SK-N-SH treated with all-trans-retinoic acid at 6 μM for 48 hours (cell line): Measurements from ENCODE around the gene LCA5.

Experiments
- ARNTL ChIP-seq: fragments of 450-650 bp; formaldehyde crosslinking; IDR thresholded peaks from 2 replicates; pipeline ENCODE4 v1.5.0; 2020; ENCODE audit warnings: low read depth, mild to moderate bottlenecking, moderate library complexity, borderline replicate concordance
- BACH2 ChIP-seq: fragments of 250-450 bp; sonication (Bioruptor Pico); IDR thresholded peaks from 2 replicates; pipeline ENCODE4 v1.9.0; 2021; ENCODE audit warnings: mild to moderate bottlenecking, borderline replicate concordance
- RARB ChIP-seq: fragments of 250-450 bp; sonication (Bioruptor Pico); IDR thresholded peaks from 2 replicates; pipeline ENCODE4 v1.8.0; 2021; ENCODE audit warnings: mild to moderate bottlenecking, moderate library complexity
- ZFP3 ChIP-seq: fragments of 250-450 bp; sonication (Bioruptor Pico); IDR thresholded peaks from 2 replicates; pipeline ENCODE4 v1.5.0; 2020; ENCODE audit warnings: mild to moderate bottlenecking, moderate library complexity
- TF ChIP-seq, protein P1 (sequence below): fragments of 250-450 bp; sonication (Bioruptor Pico); IDR thresholded peaks from 2 replicates; pipeline ENCODE4 v1.8.0; 2020; ENCODE audit warnings: mild to moderate bottlenecking, moderate library complexity, borderline replicate concordance
- TF ChIP-seq, protein P2 (sequence below): fragments of 250-450 bp; sonication (Bioruptor Pico); IDR thresholded peaks from 2 replicates; pipeline ENCODE4 v1.8.0; 2021; ENCODE audit warnings: low read depth, mild to moderate bottlenecking, moderate library complexity, borderline replicate concordance

DNA sequence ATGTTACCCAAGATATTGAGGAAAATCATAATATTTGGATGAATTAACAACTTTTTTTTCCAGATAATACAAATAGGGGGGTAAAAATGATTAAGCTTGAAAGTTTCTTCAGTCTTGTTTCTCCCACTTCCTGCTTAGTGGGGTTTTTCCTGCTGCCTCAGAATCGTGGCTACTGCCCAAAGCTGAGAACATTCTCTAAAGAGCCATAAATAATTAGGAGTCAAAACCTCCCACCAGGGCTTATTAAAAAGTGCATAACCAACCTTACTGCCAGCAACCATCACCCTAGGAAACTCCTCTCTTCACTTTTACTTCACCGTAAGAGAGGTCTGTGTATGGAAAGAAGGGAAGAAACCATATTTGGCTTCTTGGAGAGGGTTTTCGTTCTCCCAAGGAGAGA is 9.0 kb upstream of the LCA5 start:
- no peak for TF ChIP-seq ZFP3 (CRISPR knock-in tag)
- no peak for TF ChIP-seq BACH2 (CRISPR knock-in tag)
- no peak for TF ChIP-seq ARNTL
- no peak for TF ChIP-seq RARB (CRISPR knock-in tag)
- TF ChIP-seq, protein P1, sequence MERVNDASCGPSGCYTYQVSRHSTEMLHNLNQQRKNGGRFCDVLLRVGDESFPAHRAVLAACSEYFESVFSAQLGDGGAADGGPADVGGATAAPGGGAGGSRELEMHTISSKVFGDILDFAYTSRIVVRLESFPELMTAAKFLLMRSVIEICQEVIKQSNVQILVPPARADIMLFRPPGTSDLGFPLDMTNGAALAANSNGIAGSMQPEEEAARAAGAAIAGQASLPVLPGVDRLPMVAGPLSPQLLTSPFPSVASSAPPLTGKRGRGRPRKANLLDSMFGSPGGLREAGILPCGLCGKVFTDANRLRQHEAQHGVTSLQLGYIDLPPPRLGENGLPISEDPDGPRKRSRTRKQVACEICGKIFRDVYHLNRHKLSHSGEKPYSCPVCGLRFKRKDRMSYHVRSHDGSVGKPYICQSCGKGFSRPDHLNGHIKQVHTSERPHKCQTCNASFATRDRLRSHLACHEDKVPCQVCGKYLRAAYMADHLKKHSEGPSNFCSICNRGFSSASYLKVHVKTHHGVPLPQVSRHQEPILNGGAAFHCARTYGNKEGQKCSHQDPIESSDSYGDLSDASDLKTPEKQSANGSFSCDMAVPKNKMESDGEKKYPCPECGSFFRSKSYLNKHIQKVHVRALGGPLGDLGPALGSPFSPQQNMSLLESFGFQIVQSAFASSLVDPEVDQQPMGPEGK (CRISPR knock-in tag): no peak
- TF ChIP-seq, protein P2, sequence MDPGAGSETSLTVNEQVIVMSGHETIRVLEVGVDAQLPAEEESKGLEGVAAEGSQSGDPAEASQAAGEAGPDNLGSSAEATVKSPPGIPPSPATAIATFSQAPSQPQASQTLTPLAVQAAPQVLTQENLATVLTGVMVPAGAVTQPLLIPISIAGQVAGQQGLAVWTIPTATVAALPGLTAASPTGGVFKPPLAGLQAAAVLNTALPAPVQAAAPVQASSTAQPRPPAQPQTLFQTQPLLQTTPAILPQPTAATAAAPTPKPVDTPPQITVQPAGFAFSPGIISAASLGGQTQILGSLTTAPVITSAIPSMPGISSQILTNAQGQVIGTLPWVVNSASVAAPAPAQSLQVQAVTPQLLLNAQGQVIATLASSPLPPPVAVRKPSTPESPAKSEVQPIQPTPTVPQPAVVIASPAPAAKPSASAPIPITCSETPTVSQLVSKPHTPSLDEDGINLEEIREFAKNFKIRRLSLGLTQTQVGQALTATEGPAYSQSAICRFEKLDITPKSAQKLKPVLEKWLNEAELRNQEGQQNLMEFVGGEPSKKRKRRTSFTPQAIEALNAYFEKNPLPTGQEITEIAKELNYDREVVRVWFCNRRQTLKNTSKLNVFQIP: no peak
